Endodermal cell (in vitro differentiated cells): ENCODE data around the gene SLC27A5. TPM values are rescaled to one million over a fixed set of nuclear protein-coding genes. Genes with fewer than 3 reads are reported as not detected.
A peak's percentile ranks its signal among the peaks of the same experiment; 100 is the strongest.

ENCODE experiments used
- DNase-seq: peaks from one replicate; pipeline ENCODE4 v3.0.0-alpha.2; 2017
- H3K27ac ChIP-seq: 2 replicates; pipeline ENCODE4 v1.5.1; 2013; ENCODE audit warnings: mild to moderate bottlenecking, low read depth, low read length, moderate library complexity
- H3K27me3 ChIP-seq: 2 replicates; pipeline ENCODE4 v1.6.1; 2013; ENCODE audit warnings: mild to moderate bottlenecking, low read length, moderate library complexity; ENCODE audit not compliant: insufficient read depth, control insufficient read depth, poor library complexity, severe bottlenecking
- H3K36me3 ChIP-seq: 2 replicates; pipeline ENCODE4 v1.7.0; 2013; ENCODE audit warnings: mild to moderate bottlenecking, low read length, moderate library complexity; ENCODE audit not compliant: control insufficient read depth, insufficient read depth
- H3K4me1 ChIP-seq: one replicate; pipeline ENCODE4 v1.7.0; 2013; ENCODE audit warnings: low read length; ENCODE audit not compliant: control insufficient read depth, insufficient read depth
- H3K4me3 ChIP-seq: 2 replicates; pipeline ENCODE4 v1.5.1; 2013; ENCODE audit warnings: mild to moderate bottlenecking, low read length, moderate library complexity
- H3K9ac ChIP-seq: 2 replicates; pipeline ENCODE4 v1.6.1; 2013; ENCODE audit warnings: mild to moderate bottlenecking, low read length, moderate library complexity; ENCODE audit not compliant: poor library complexity, severe bottlenecking; ENCODE audit errors: extremely low read depth
- H3K9me3 ChIP-seq: 2 replicates; pipeline ENCODE4 v1.6.1; 2013; ENCODE audit warnings: mild to moderate bottlenecking, low read length, moderate library complexity; ENCODE audit not compliant: control insufficient read depth
- H3K27ac Mint-ChIP-seq: 2 replicates; pipeline ENCODE4 v1.8.0; 2020; ENCODE audit warnings: mixed read lengths
- H3K27me3 Mint-ChIP-seq: 2 replicates; pipeline ENCODE4 v1.8.0; 2021; ENCODE audit warnings: mild to moderate bottlenecking, mixed read lengths; ENCODE audit not compliant: insufficient read depth
- H3K36me3 Mint-ChIP-seq: 2 replicates; pipeline ENCODE4 v1.8.0; 2020; ENCODE audit warnings: low read depth, mixed read lengths
- H3K4me1 Mint-ChIP-seq: 2 replicates; pipeline ENCODE4 v1.8.0; 2020; ENCODE audit warnings: mixed read lengths
- H3K4me3 Mint-ChIP-seq: 2 replicates; pipeline ENCODE4 v1.8.0; 2020; ENCODE audit warnings: mild to moderate bottlenecking, moderate library complexity, mixed read lengths
- H3K9me3 Mint-ChIP-seq: 2 replicates; pipeline ENCODE4 v1.8.0; 2020; ENCODE audit warnings: mild to moderate bottlenecking, mixed read lengths
- CTCF ChIP-seq: fragments of 200-600 bp; sonication (generic); conservative IDR thresholded peaks from 2 replicates; pipeline ENCODE4 v1.5.0; 2021; ENCODE audit warnings: antibody characterized with exemption, mild to moderate bottlenecking
- WGBS, 2 experiments: methylation state at CpG; one replicate each; pipeline versions ENCODE4 v1.1.5 to v1.1.7; 2013; ENCODE audit warnings: missing lambda C conversion rate in 2 of 2, mixed read lengths in 1 of 2; ENCODE audit not compliant: insufficient coverage in 1 of 2, insufficient read length in 1 of 2; 5-methylcytosine and 5-hydroxymethylcytosine counted together
- total RNA-seq, 2 donors: library from RNA; stranded (reverse); fragmentation: NEBNext Ultra II Directional in 1 of 2; extraction: Animal tissue kit (Norgen Biotek cat#: 25700) in 1 of 2; gene quantifications; 2 replicates in 1 of 2; 3 replicates in 1 of 2; pipeline ENCODE4 v1.2.1, GENCODE V29; 2021

Gene SLC27A5
- total RNA-seq, 2 donors from 2014 or later, result 13.6 to 15.3 TPM

- H3K4me3 ChIP-seq, result no peak overlapping the region
- Mint-ChIP-seq H3K4me3 (no peak overlapping the region), H3K36me3 (peaks cover 12% of the 10 kb centered on the region), H3K27ac (no peak overlapping the region), H3K27me3 (peaks cover 24% of the 10 kb centered on the region), H3K9me3 (peaks cover 5% of the 10 kb centered on the region), H3K4me1 (peaks cover 6% of the 10 kb centered on the region)
- H3K36me3 ChIP-seq, result peaks cover 4% of the 10 kb centered on the region
- H3K9ac ChIP-seq, result no peak overlapping the region
- H3K27ac ChIP-seq, result no peak overlapping the region
- 94 to 96% methylated on average over 4 to 16 of the region's 21 CpGs for WGBS, 2 experiments
- no peaks in the 10 kb centered on the region for H3K4me1 ChIP-seq
- no peak for DNase-seq
- H3K27me3 ChIP-seq, result peaks cover 9% of the 10 kb centered on the region
- peaks cover 5% of the 10 kb centered on the region for H3K9me3 ChIP-seq
- TF ChIP-seq CTCF, result no peak
Observed at GRCh38 chr19:58455306-58455705, 56.5 kb downstream of the SLC27A5 start.

GRCh38 chr19:58453743-58454142 is 58.0 kb downstream of the SLC27A5 start:
- no peak overlapping the region for H3K27ac ChIP-seq
- peaks cover 12% of the 10 kb centered on the region for H3K36me3 Mint-ChIP-seq
- H3K9me3 ChIP-seq, result peaks cover 21% of the 10 kb centered on the region
- no peak overlapping the region for H3K9ac ChIP-seq
- DNase-seq, result no peak
- H3K27me3 Mint-ChIP-seq, result peaks cover 37% of the 10 kb centered on the region
- no peak overlapping the region for H3K4me3 ChIP-seq
- H3K36me3 ChIP-seq, result peaks cover 4% of the 10 kb centered on the region
- no peak overlapping the region for H3K4me3 Mint-ChIP-seq
- no peak for TF ChIP-seq CTCF
- H3K9me3 Mint-ChIP-seq, result peaks cover 19% of the 10 kb centered on the region
- 83 to 91% methylated on average over 5 to 6 of the region's 6 CpGs for WGBS, 2 experiments
- H3K4me1 Mint-ChIP-seq, result peaks cover 6% of the 10 kb centered on the region
- H3K27me3 ChIP-seq, result peaks cover 19% of the 10 kb centered on the region
- no peak overlapping the region for H3K27ac Mint-ChIP-seq
- H3K4me1 ChIP-seq, result no peaks in the 10 kb centered on the region

GRCh38 chr19:58451358-58452101 is 60.3 kb downstream of the SLC27A5 start, which contains the start of gene ZNF324B:
Gene ZNF324B (plus strand): TSS chr19:58451622. CDS start chr19:58453702, 2,080 bp downstream.
- Mint-ChIP-seq H3K27me3 (peaks cover 53% of the 10 kb centered on the region), H3K27ac (peak within 1 kb of the TSS; percentile 76), H3K36me3 (peaks cover 5% of the 10 kb centered on the region), H3K9me3 (peaks cover 38% of the 10 kb centered on the region), H3K4me1 (peaks cover 6% of the 10 kb centered on the region), H3K4me3 (peak within 1 kb of the TSS; percentile 64)
- H3K27ac ChIP-seq, result no peak within 1 kb of the TSS
- peaks cover 19% of the 10 kb centered on the region for H3K27me3 ChIP-seq
- TF ChIP-seq CTCF, result no peak
- no peaks in the 10 kb centered on the region for H3K4me1 ChIP-seq
- peaks cover 1% of the 10 kb centered on the region for H3K36me3 ChIP-seq
- H3K9ac ChIP-seq, result peak within 1 kb of the TSS; percentile 8
- peak within 1 kb of the TSS; percentile 84 for H3K4me3 ChIP-seq
- peaks cover 26% of the 10 kb centered on the region for H3K9me3 ChIP-seq
- peak; percentile 99 for DNase-seq
- WGBS, 2 experiments, result 0% methylated on average over 36 to 79 of the region's 79 CpGs
